CD4-positive, CD25-positive, alpha-beta regulatory T cell (primary cell): Measurements from ENCODE around the gene CINP. TPM values are rescaled to one million over a fixed set of nuclear protein-coding genes. Genes with fewer than 3 reads are reported as not detected.

Experiments used
- ATAC-seq, 2 donors: fragments of 150-1000 bp; cut with Tn5 transposase; one replicate each; pipeline ENCODE4 v1.10.0; 2021; ENCODE audit warnings: low read depth in 2 of 2, moderate number of reproducible peaks in 2 of 2, moderate library complexity in 1 of 2
- DNase-seq, 3 donors: peaks; one replicate each; pipeline versions ENCODE4 v3.0.0 to v3.0.0-alpha.2; 2012 to 2022; ENCODE audit warnings: mixed read lengths in 1 of 3
- H3K27ac ChIP-seq: one replicate; pipeline ENCODE4 v1.7.0; 2013; ENCODE audit warnings: mild to moderate bottlenecking, low read length; ENCODE audit not compliant: insufficient read depth, poor library complexity, severe bottlenecking
- H3K27me3 ChIP-seq: one replicate; pipeline ENCODE4 v1.7.0; 2013; ENCODE audit warnings: low read length; ENCODE audit not compliant: control insufficient read depth, insufficient read depth
- H3K36me3 ChIP-seq: one replicate; pipeline ENCODE4 v1.7.0; 2013; ENCODE audit warnings: mild to moderate bottlenecking, low read length, moderate library complexity; ENCODE audit not compliant: control insufficient read depth, insufficient read depth
- H3K4me1 ChIP-seq: 2 replicates; pipeline ENCODE4 v1.7.0; 2013; ENCODE audit warnings: mild to moderate bottlenecking, low read length; ENCODE audit not compliant: insufficient read depth, control insufficient read depth, poor library complexity, severe bottlenecking
- H3K4me3 ChIP-seq: one replicate; pipeline ENCODE4 v1.7.0; 2013; ENCODE audit warnings: low read depth, mild to moderate bottlenecking, low read length, moderate library complexity
- H3K9me3 ChIP-seq, 2 experiments: 1 replicate in 1 of 2; 2 replicates in 1 of 2; pipeline ENCODE4 v1.7.0; 2013; ENCODE audit warnings: low read length in 2 of 2, mild to moderate bottlenecking in 1 of 2, moderate library complexity in 1 of 2; ENCODE audit not compliant: control insufficient read depth in 2 of 2
- H3K27ac Mint-ChIP-seq, 3 donors: one replicate each; pipeline ENCODE4 v1.8.0; 2020 to 2022; ENCODE audit warnings: mild to moderate bottlenecking in 3 of 3, mixed read lengths in 3 of 3, moderate library complexity in 2 of 3
- H3K27me3 Mint-ChIP-seq: one replicate; pipeline ENCODE4 v1.8.0; 2022; ENCODE audit warnings: mild to moderate bottlenecking, mixed read lengths
- H3K36me3 Mint-ChIP-seq: one replicate; pipeline ENCODE4 v1.8.0; 2020; ENCODE audit warnings: mixed read lengths
- H3K4me1 Mint-ChIP-seq, 4 donors: one replicate each; pipeline ENCODE4 v1.8.0; 2020 to 2022; ENCODE audit warnings: mixed read lengths in 4 of 4, mild to moderate bottlenecking in 1 of 4
- H3K4me3 Mint-ChIP-seq, 4 donors: one replicate each; pipeline ENCODE4 v1.8.0; 2020 to 2022; ENCODE audit warnings: mild to moderate bottlenecking in 4 of 4, mixed read lengths in 4 of 4, moderate library complexity in 3 of 4
- H3K9me3 Mint-ChIP-seq, 7 donors: one replicate each; pipeline ENCODE4 v1.8.0; 2020 to 2022; ENCODE audit warnings: mixed read lengths in 7 of 7, mild to moderate bottlenecking in 3 of 7, moderate library complexity in 2 of 7
- polyA plus RNA-seq, 4 donors: library from polyadenylated mRNA; unstranded; fragments of 300-500 nt; fragmentation: Illumina TruSeq; gene quantifications; one replicate each; pipeline ENCODE4 v1.2.3, GENCODE V29; 2021
- total RNA-seq: library from RNA; stranded (reverse); gene quantifications from one replicate; pipeline ENCODE4 v1.2.3, GENCODE V29; 2022

Gene CINP
- total and polyA plus RNA-seq, 5 donors from 2014 or later = 21.5 to 57.0 (median 35.5) TPM

- no peaks in the 10 kb centered on the region for H3K9me3 ChIP-seq
- Mint-ChIP-seq H3K9me3 (no peaks in the 10 kb centered on the region), H3K27me3 (no peaks in the 10 kb centered on the region), H3K36me3 (peaks cover 36% of the 10 kb centered on the region), H3K4me3 (no peak overlapping the region), H3K4me1 (no peaks in the 10 kb centered on the region), H3K27ac (no peak overlapping the region)
- no peak for DNase-seq
- no peak overlapping the region for H3K4me3 ChIP-seq
- peaks cover 56% of the 10 kb centered on the region for H3K36me3 ChIP-seq
- no peaks in the 10 kb centered on the region for H3K4me1 ChIP-seq
- H3K27ac ChIP-seq = no peak overlapping the region
- no peak for ATAC-seq
- H3K27me3 ChIP-seq = no peaks in the 10 kb centered on the region
Observed at GRCh38 chr14:102344084-102344483, 18.6 kb downstream of the CINP start.

GRCh38 chr14:102342238-102342637 lies 20.5 kb downstream of the CINP start:
- no peaks in the 10 kb centered on the region for H3K4me1 ChIP-seq
- no peaks in the 10 kb centered on the region for H3K9me3 Mint-ChIP-seq
- peaks cover 49% of the 10 kb centered on the region for H3K36me3 ChIP-seq
- DNase-seq (no peak), ATAC-seq (no peak)
- H3K4me1 Mint-ChIP-seq = peaks cover 0 to 3% (median 0%) of the 10 kb centered on the region in 4 donors
- H3K27me3 ChIP-seq = no peaks in the 10 kb centered on the region
- no peaks in the 10 kb centered on the region for H3K27me3 Mint-ChIP-seq
- H3K27ac Mint-ChIP-seq = no peak overlapping the region
- peaks cover 34% of the 10 kb centered on the region for H3K36me3 Mint-ChIP-seq
- H3K4me3 ChIP-seq = no peak overlapping the region
- no peaks in the 10 kb centered on the region for H3K9me3 ChIP-seq
- H3K4me3 Mint-ChIP-seq = no peak overlapping the region
- no peak overlapping the region for H3K27ac ChIP-seq

GRCh38 chr14:102341566-102341965 lies 21.1 kb downstream of the CINP start:
- H3K27ac ChIP-seq = no peak overlapping the region
- H3K36me3 ChIP-seq = peaks cover 49% of the 10 kb centered on the region
- Mint-ChIP-seq H3K9me3 (no peaks in the 10 kb centered on the region), H3K4me3 (no peak overlapping the region), H3K27me3 (no peaks in the 10 kb centered on the region), H3K4me1 (peaks cover 0 to 3% (median 0%) of the 10 kb centered on the region in 4 donors), H3K27ac (no peak overlapping the region), H3K36me3 (peaks cover 28% of the 10 kb centered on the region)
- no peaks in the 10 kb centered on the region for H3K4me1 ChIP-seq
- no peak for ATAC-seq
- DNase-seq = no peak
- H3K4me3 ChIP-seq = no peak overlapping the region
- no peaks in the 10 kb centered on the region for H3K27me3 ChIP-seq
- H3K9me3 ChIP-seq = no peaks in the 10 kb centered on the region

DNA sequence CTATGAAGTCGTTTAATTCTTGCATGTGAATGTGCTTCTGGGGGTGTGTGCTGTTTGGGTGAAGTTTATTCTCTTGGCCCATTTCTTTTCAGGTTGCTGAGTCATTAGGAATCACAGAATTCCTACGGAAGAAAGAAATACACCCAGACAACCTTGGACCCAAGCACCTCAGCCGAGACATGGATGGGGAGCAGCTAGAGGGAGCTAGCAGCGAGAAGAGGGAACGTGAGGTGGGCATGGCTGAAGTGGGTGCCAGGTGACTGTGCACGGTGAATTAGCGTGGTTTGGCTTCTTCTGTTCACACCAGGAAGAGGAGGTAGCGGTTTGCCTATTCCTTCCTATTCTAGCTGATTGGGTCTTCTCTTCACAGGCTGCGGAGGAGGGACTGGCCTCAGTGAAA lies 24.0 kb downstream of the CINP start:
- ATAC-seq (no peak), DNase-seq (no peak)
- H3K9me3 Mint-ChIP-seq = no peaks in the 10 kb centered on the region
- H3K36me3 Mint-ChIP-seq = peaks cover 32% of the 10 kb centered on the region
- H3K4me1 Mint-ChIP-seq = peaks cover 0 to 6% (median 0%) of the 10 kb centered on the region in 4 donors
- no peak overlapping the region for H3K27ac Mint-ChIP-seq
- Histone ChIP-seq H3K27me3 (no peaks in the 10 kb centered on the region), H3K36me3 (peaks cover 43% of the 10 kb centered on the region), H3K9me3 (no peaks in the 10 kb centered on the region), H3K4me3 (no peak overlapping the region), H3K27ac (no peak overlapping the region), H3K4me1 (no peaks in the 10 kb centered on the region)
- H3K4me3 Mint-ChIP-seq = no peak overlapping the region
- no peaks in the 10 kb centered on the region for H3K27me3 Mint-ChIP-seq

- H3K36me3 ChIP-seq = peaks cover 36% of the 10 kb centered on the region
- Mint-ChIP-seq H3K36me3 (peaks cover 27% of the 10 kb centered on the region), H3K4me1 (peaks cover 0 to 6% (median 0%) of the 10 kb centered on the region in 4 donors)
Observed at GRCh38 chr14:102335163-102335562, 27.5 kb downstream of the CINP start.

DNA sequence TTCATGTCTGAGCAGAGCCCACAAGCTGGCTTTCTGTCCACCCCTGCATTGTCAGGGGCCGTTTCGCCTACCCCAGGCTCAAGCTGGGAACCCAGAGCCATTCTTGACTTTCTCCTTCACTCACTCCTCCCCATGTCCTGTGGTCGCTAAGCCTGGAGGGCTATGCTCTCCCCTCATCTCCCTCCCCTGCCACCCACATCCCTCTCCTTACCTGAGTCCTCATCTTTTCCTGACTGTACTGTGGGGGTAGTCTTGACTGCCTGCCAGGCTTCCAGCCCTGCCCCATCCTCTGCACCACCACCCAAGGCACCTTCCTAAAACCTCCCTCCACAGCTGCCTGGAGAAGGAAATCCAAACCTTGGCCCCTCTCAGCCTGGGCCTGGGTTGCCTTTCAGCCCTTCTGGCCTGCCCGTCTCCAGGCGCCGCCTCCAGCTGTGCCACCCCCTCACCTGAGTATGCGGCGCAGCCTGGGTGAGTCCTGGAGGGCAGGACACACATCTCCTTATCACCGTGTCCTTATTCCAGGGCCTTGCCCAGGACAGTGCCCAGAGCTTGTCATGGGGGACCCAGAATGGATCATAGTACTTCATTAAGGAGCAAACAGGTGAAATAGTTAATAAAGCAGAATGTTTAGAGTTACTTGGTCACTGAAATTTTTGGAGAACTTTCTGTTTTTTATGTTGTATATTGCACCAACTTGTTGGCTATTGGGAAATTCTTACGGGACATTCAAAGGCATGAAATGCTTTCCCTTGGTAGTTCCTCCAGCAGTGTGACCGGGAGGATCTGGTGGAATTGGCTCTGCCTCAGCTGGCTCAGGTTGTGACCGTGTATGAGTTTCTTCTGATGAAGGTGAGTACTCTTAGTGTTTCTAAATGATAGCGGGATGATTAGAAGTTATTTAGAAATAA lies 28.6 kb downstream of the CINP start:
- Histone ChIP-seq H3K27ac (no peak overlapping the region), H3K4me1 (no peaks in the 10 kb centered on the region), H3K36me3 (peaks cover 35% of the 10 kb centered on the region), H3K27me3 (no peaks in the 10 kb centered on the region), H3K4me3 (no peak overlapping the region), H3K9me3 (no peaks in the 10 kb centered on the region)
- H3K27ac Mint-ChIP-seq = peak overlapping the region in 2 of 3 donors; percentile 14 to 65
- H3K27me3 Mint-ChIP-seq = no peaks in the 10 kb centered on the region
- H3K4me1 Mint-ChIP-seq = peaks cover 0 to 6% (median 0%) of the 10 kb centered on the region in 4 donors
- H3K9me3 Mint-ChIP-seq = no peaks in the 10 kb centered on the region
- H3K4me3 Mint-ChIP-seq = no peak overlapping the region
- DNase-seq = no peak
- no peak for ATAC-seq
- H3K36me3 Mint-ChIP-seq = peaks cover 27% of the 10 kb centered on the region

More at GRCh38 chr14:102335163-102335562, 27.5 kb downstream of the CINP start:
- Mint-ChIP-seq H3K27ac (no peak overlapping the region), H3K27me3 (no peaks in the 10 kb centered on the region), H3K9me3 (no peaks in the 10 kb centered on the region), H3K4me3 (no peak overlapping the region)
- Histone ChIP-seq H3K27ac (no peak overlapping the region), H3K9me3 (no peaks in the 10 kb centered on the region), H3K27me3 (no peaks in the 10 kb centered on the region), H3K4me1 (no peaks in the 10 kb centered on the region), H3K4me3 (no peak overlapping the region)
- ATAC-seq (no peak), DNase-seq (no peak)

- Histone ChIP-seq H3K4me3 (no peak overlapping the region), H3K4me1 (no peaks in the 10 kb centered on the region), H3K9me3 (no peaks in the 10 kb centered on the region), H3K27ac (no peak overlapping the region), H3K36me3 (peaks cover 29% of the 10 kb centered on the region), H3K27me3 (no peaks in the 10 kb centered on the region)
- Mint-ChIP-seq H3K36me3 (peaks cover 27% of the 10 kb centered on the region), H3K27me3 (no peaks in the 10 kb centered on the region), H3K9me3 (no peaks in the 10 kb centered on the region), H3K4me3 (no peak overlapping the region), H3K27ac (peak overlapping the region in 1 of 3 donors; percentile 65), H3K4me1 (peaks cover 0 to 10% (median 1%) of the 10 kb centered on the region in 4 donors)
- DNase-seq (no peak), ATAC-seq (no peak)
Observed at GRCh38 chr14:102333390-102333789, 29.3 kb downstream of the CINP start.

DNA sequence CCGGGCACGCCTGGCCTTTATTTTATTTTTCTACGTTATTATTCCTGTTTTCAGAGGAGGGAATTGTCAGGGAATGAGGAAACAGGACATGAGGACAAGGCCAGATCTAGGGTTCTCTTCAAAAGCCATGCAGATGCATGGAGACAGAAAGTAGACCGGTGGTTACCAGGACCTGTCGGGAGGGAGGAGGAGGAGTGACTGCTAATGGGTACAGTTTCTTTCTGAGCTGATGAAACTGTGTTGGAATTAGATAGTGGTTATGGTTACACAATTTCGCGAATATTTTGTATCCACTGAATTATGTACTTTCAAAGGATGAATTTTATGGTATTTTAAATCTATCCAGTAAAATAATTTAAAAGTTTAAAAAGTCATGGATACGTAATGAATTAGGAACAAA lies 31.9 kb downstream of the CINP start:
- no peak overlapping the region for H3K4me3 ChIP-seq
- Mint-ChIP-seq H3K9me3 (no peaks in the 10 kb centered on the region), H3K4me3 (no peak overlapping the region), H3K36me3 (peaks cover 26% of the 10 kb centered on the region), H3K27me3 (no peaks in the 10 kb centered on the region), H3K4me1 (peaks cover 0 to 7% (median 4%) of the 10 kb centered on the region in 4 donors), H3K27ac (no peak overlapping the region)
- H3K4me1 ChIP-seq = no peaks in the 10 kb centered on the region
- no peaks in the 10 kb centered on the region for H3K27me3 ChIP-seq
- ATAC-seq (no peak), DNase-seq (no peak)
- no peaks in the 10 kb centered on the region for H3K9me3 ChIP-seq
- peaks cover 20% of the 10 kb centered on the region for H3K36me3 ChIP-seq
- no peak overlapping the region for H3K27ac ChIP-seq
